Colonic mucosa (tissue), 4 donors: ENCODE data around the gene CORO1C. TPM values are rescaled to one million over a fixed set of nuclear protein-coding genes. Genes with fewer than 3 reads are reported as not detected.
A peak's percentile ranks its signal among the peaks of the same experiment; 100 is the strongest.
"Not testable (repeated sequence)": the region's sequence is repeated elsewhere in the genome, so short reads cannot be mapped to it uniquely, and the experiment has no call there.

ENCODE experiments used
- DNase-seq: peaks from one replicate; pipeline ENCODE4 v3.0.0-alpha.2; 2020
- H3K27ac ChIP-seq: fragments of 200-600 bp; one replicate; pipeline ENCODE4 v1.8.0; 2021
- H3K27me3 ChIP-seq: fragments of 200-600 bp; one replicate; pipeline ENCODE4 v1.8.0; 2021
- H3K36me3 ChIP-seq: fragments of 200-600 bp; one replicate; pipeline ENCODE4 v1.8.0; 2021
- H3K4me1 ChIP-seq: fragments of 200-600 bp; one replicate; pipeline ENCODE4 v1.8.0; 2021; ENCODE audit warnings: mild to moderate bottlenecking
- H3K4me3 ChIP-seq: fragments of 200-600 bp; one replicate; pipeline ENCODE4 v1.8.0; 2021
- H3K9ac ChIP-seq, 2 donors: one replicate each; pipeline ENCODE4 v1.7.0; 2013; ENCODE audit warnings: control low read depth in 2 of 2, low read depth in 2 of 2, low read length in 2 of 2
- H3K9me3 ChIP-seq: fragments of 200-600 bp; one replicate; pipeline ENCODE4 v1.8.0; 2021
- CTCF ChIP-seq: fragments of 200-600 bp; IDR thresholded peaks from one replicate; pipeline ENCODE4 v1.8.0; 2022; ENCODE audit warnings: antibody characterized with exemption, mild to moderate bottlenecking
- intact Hi-C: fragments of 100-400 bp; cut with DNase I; formaldehyde crosslinking; loops from one replicate; pipeline ENCODE4 v1.14.1; 2022
- total RNA-seq, 2 donors: library from RNA; stranded (reverse); fragmentation: NEBNext Ultra II Directional in 1 of 2; extraction: Animal tissue kit (Norgen Biotek cat#: 25700) in 1 of 2; gene quantifications; one replicate each; pipeline ENCODE4 v1.2.1, GENCODE V29; 2021
- donor health status: healthy.
- donor health status: DM: no; HTN: no; CAD: no.
- donor health status: DM: no; HTN: no; CAD: no.

The CORO1C gene
- total RNA-seq, 2 donors from 2014 or later, result 112 to 166 TPM

- no peak overlapping the region for H3K9ac ChIP-seq
- H3K9me3 ChIP-seq, result no peaks in the 10 kb centered on the region
- intact Hi-C loops, result no loop called here
- H3K27ac ChIP-seq, result no peak overlapping the region
- H3K4me3 ChIP-seq, result no peak overlapping the region
- no peak for DNase-seq
- no peaks in the 10 kb centered on the region for H3K27me3 ChIP-seq
- H3K4me1 ChIP-seq, result peaks cover 4% of the 10 kb centered on the region
- no peak for TF ChIP-seq CTCF
- H3K36me3 ChIP-seq, result no peaks in the 10 kb centered on the region
Observed at GRCh38 chr12:108738170-108738569, 6.9 kb upstream of the CORO1C start.

DNA sequence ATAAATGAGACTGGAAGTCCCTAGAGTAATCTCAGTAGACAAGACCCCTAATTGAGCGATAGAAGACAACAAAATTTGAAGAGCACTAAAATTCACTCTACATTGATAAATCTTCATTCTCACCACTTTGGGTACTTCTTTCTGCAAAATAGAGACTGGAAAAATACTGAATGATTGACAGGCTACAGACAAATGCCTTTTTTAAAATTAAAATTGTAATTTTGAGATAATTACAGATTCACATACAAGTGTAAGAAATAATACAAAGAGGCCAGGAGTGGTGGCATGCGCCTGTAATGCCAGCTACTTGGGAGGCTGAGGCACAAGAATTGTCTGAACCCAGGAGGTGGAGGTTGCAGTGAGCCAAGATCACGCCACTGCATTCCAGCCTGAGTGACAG, 4.5 kb upstream of the CORO1C start:
- no peaks in the 10 kb centered on the region for H3K36me3 ChIP-seq
- H3K4me3 ChIP-seq, result no peak overlapping the region
- no peaks in the 10 kb centered on the region for H3K27me3 ChIP-seq
- H3K9me3 ChIP-seq, result no peaks in the 10 kb centered on the region
- H3K4me1 ChIP-seq, result peaks cover 4% of the 10 kb centered on the region
- no peak overlapping the region for H3K9ac ChIP-seq
- no peak overlapping the region for H3K27ac ChIP-seq
- no peak for TF ChIP-seq CTCF
- DNase-seq, result no peak
- intact Hi-C loops, result no loop called here

DNA sequence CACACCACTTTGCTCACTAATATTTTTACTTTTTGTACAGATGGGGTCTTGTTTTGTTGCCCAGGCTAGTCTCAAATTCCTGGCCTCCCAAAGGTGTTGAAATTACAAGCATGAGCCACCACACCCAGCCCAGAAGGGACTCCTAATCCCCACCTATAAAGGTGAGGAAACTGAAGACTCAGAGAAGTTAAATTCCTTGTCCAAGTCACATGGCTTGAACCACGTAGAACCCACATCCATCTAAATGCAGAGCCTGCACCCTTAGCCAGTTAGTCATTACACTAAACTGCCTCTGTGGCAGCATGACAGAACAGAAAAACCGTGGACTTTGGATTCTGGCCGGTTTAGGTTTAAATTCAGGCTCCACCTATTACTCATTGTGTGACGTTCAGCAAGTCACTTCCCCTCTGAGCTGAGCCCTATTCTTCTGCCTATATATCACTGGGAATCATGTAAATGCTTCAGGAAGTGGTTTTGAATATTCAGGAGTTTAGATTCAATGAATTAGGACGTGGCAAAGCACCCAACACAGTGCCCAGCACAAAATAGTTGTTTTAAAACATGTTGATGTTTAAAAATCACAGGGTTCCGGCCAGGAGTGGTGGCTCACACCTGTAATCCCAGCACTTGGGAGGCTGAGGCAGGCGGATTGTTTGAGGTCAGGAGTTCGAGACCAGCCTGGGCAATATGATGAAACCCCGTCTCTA, 3.0 kb upstream of the CORO1C start:
- peaks cover 11% of the 10 kb centered on the region for H3K4me1 ChIP-seq
- peak overlapping the region in 1 of 2 donors; percentile 64 for H3K9ac ChIP-seq
- DNase-seq, result peak; percentile 91
- no peaks in the 10 kb centered on the region for H3K27me3 ChIP-seq
- intact Hi-C loops, result no loop called here
- peak overlapping the region; percentile 94 for H3K27ac ChIP-seq
- H3K4me3 ChIP-seq, result no peak overlapping the region
- no peaks in the 10 kb centered on the region for H3K36me3 ChIP-seq
- no peak for TF ChIP-seq CTCF
- no peaks in the 10 kb centered on the region for H3K9me3 ChIP-seq

GRCh38 chr12:108733230-108733531, 1.9 kb upstream of the CORO1C start:
- H3K27me3 ChIP-seq, intact Hi-C loops, H3K36me3 ChIP-seq, H3K9me3 ChIP-seq, DNase-seq, H3K4me3 ChIP-seq: not testable (repeated sequence)
- Histone ChIP-seq H3K9ac (peak overlapping the region in 1 of 2 donors; percentile 34), H3K4me1 (peaks cover 18% of the 10 kb centered on the region), H3K27ac (peak overlapping the region; percentile 94)

- Histone ChIP-seq H3K4me3 (peak overlapping the region; percentile 58), H3K4me1 (peaks cover 20% of the 10 kb centered on the region), H3K9me3 (no peaks in the 10 kb centered on the region), H3K27me3 (no peaks in the 10 kb centered on the region), H3K9ac (peak overlapping the region in 1 of 2 donors; percentile 81), H3K36me3 (no peaks in the 10 kb centered on the region), H3K27ac (peak overlapping the region; percentile 94)
- intact Hi-C loops, result no loop called here
- DNase-seq, result peak; percentile 34
- no peak for TF ChIP-seq CTCF
Observed at GRCh38 chr12:108732489-108733229, 1.3 kb upstream of the CORO1C start.

GRCh38 chr12:108731866-108732461, 646 bp upstream of the CORO1C start:
- intact Hi-C loops, result no loop called here
- Histone ChIP-seq H3K27ac (peak overlapping the region; percentile 94), H3K9me3 (no peaks in the 10 kb centered on the region), H3K27me3 (no peaks in the 10 kb centered on the region), H3K4me1 (peaks cover 20% of the 10 kb centered on the region), H3K9ac (peak overlapping the region; percentile 70 to 81), H3K36me3 (no peaks in the 10 kb centered on the region), H3K4me3 (peak overlapping the region; percentile 58)
- DNase-seq, result peak; percentile 100
- no peak for TF ChIP-seq CTCF
